ENCODE measurements around the gene NCK2.

DNA sequence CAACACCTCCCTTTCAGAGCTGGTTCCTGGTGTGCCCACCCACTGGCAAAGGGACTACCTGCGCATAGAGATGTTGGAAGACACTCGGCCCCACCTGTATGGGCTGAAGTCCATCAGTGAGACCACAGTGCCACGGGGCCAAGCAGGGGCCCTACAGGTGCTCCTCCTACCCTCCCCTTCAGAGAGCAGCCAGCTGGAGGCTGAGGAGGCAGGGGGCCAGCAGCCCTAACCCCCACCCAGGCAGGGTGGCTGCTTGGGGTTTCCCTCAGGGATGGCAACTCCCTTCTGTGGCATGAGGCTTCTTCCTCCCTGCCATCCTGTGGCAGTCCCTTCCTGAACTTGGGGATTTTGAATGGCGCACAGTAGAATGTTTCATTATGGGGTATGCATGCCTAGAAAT is 125.3 kb downstream of the NCK2 start:
- no peak for TF ChIP-seq POLR2A (IDR thresholded peaks at IDR 0.05)
- TF ChIP-seq CTCF (IDR thresholded peaks at IDR 0.05), result no peak

All from esophagus squamous epithelium (tissue), 4 donors.